WTC11 (cell line): ENCODE measurements around the gene KRTAP12-4. TPM values are rescaled to one million over a fixed set of nuclear protein-coding genes. Genes with fewer than 3 reads are reported as not detected.

Source experiments
- ATAC-seq: fragments of 200-7000 bp; cut with Tn5 transposase; 2 replicates; pipeline ENCODE4 v1.10.0; 2021; ENCODE audit warnings: mild to moderate bottlenecking, moderate library complexity
- CTCF ChIA-PET: fragments of 300-600 bp; sonication (Branson Sonifier 250); formaldehyde crosslinking; loops from one replicate; lab custom pipeline; 2021; ENCODE audit warnings: antibody characterized with exemption; lab: Charles Lee
- POLR2A ChIA-PET: fragments of 350-600 bp; sonication (Branson Sonifier 250); formaldehyde crosslinking; loops from one replicate; lab custom pipeline; 2021; ENCODE audit warnings: antibody characterized with exemption; lab: Charles Lee
- DNase-seq: peaks from one replicate; pipeline ENCODE4 v3.0.0; 2021; ENCODE audit warnings: low spot score
- H3K27ac Mint-ChIP-seq: 2 replicates; pipeline ENCODE4 v1.8.0; 2021; ENCODE audit warnings: mixed read lengths
- H3K27me3 Mint-ChIP-seq: 2 replicates; pipeline ENCODE4 v1.8.0; 2021; ENCODE audit warnings: low read depth, mild to moderate bottlenecking, moderate library complexity, mixed read lengths
- H3K36me3 Mint-ChIP-seq: 2 replicates; pipeline ENCODE4 v1.8.0; 2021; ENCODE audit warnings: mixed read lengths
- H3K4me1 Mint-ChIP-seq: 2 replicates; pipeline ENCODE4 v1.8.0; 2022; ENCODE audit warnings: mixed read lengths
- H3K4me3 Mint-ChIP-seq: 2 replicates; pipeline ENCODE4 v1.8.0; 2021; ENCODE audit warnings: mild to moderate bottlenecking, moderate library complexity, mixed read lengths
- H3K9me3 Mint-ChIP-seq: 2 replicates; pipeline ENCODE4 v1.8.0; 2021; ENCODE audit warnings: mixed read lengths
- ELF4 ChIP-seq: sonication (generic); formaldehyde crosslinking; IDR thresholded peaks from 2 replicates; pipeline ENCODE4 v1.8.1; 2022; ENCODE audit warnings: low read depth, mild to moderate bottlenecking, moderate library complexity, missing genetic modification reagents
- ESRRA ChIP-seq: sonication (generic); formaldehyde crosslinking; IDR thresholded peaks from 2 replicates; pipeline ENCODE4 v1.8.1; 2022; ENCODE audit warnings: mild to moderate bottlenecking, missing genetic modification reagents, borderline replicate concordance
- ETV6 ChIP-seq: sonication (generic); formaldehyde crosslinking; IDR thresholded peaks from 2 replicates; pipeline ENCODE4 v1.8.1; 2022; ENCODE audit warnings: mild to moderate bottlenecking, missing genetic modification reagents
- FOXJ3 ChIP-seq: sonication (generic); formaldehyde crosslinking; IDR thresholded peaks from 2 replicates; pipeline ENCODE4 v1.9.0; 2021; ENCODE audit warnings: missing genetic modification reagents, mild to moderate bottlenecking, borderline replicate concordance
- GABPB1 ChIP-seq: sonication (generic); formaldehyde crosslinking; IDR thresholded peaks from 2 replicates; pipeline ENCODE4 v1.8.1; 2023; ENCODE audit warnings: mild to moderate bottlenecking, missing genetic modification reagents
- IRF2 ChIP-seq: sonication (generic); formaldehyde crosslinking; IDR thresholded peaks from 2 replicates; pipeline ENCODE4 v1.8.0; 2022; ENCODE audit warnings: low read depth, missing genetic modification reagents, borderline replicate concordance
- MYBL2 ChIP-seq: sonication (generic); formaldehyde crosslinking; IDR thresholded peaks from 2 replicates; pipeline ENCODE4 v1.8.1; 2023; ENCODE audit warnings: mild to moderate bottlenecking, moderate library complexity, missing genetic modification reagents
- NFYB ChIP-seq: sonication (generic); formaldehyde crosslinking; conservative IDR thresholded peaks from 2 replicates; pipeline ENCODE4 v1.8.0; 2022; ENCODE audit warnings: low read depth, missing genetic modification reagents
- NR3C1 ChIP-seq: sonication (generic); formaldehyde crosslinking; conservative IDR thresholded peaks from 2 replicates; pipeline ENCODE4 v1.8.1; 2023; ENCODE audit warnings: low read depth, mild to moderate bottlenecking, missing genetic modification reagents
- TEAD1 ChIP-seq: sonication (generic); formaldehyde crosslinking; IDR thresholded peaks from 2 replicates; pipeline ENCODE4 v1.8.0; 2022; ENCODE audit warnings: mild to moderate bottlenecking, missing genetic modification reagents
- TEAD4 ChIP-seq: sonication (generic); formaldehyde crosslinking; IDR thresholded peaks from 2 replicates; pipeline ENCODE4 v1.8.0; 2022; ENCODE audit warnings: mild to moderate bottlenecking, missing genetic modification reagents
- ZNF138 ChIP-seq: sonication (generic); formaldehyde crosslinking; conservative IDR thresholded peaks from 2 replicates; pipeline ENCODE4 v1.8.1; 2022; ENCODE audit warnings: mild to moderate bottlenecking, moderate library complexity, missing genetic modification reagents
- ZNF219 ChIP-seq: sonication (generic); formaldehyde crosslinking; IDR thresholded peaks from 2 replicates; pipeline ENCODE4 v1.8.0; 2023; ENCODE audit warnings: missing genetic modification reagents, mild to moderate bottlenecking, borderline replicate concordance
- total RNA-seq: library from RNA; stranded (reverse); gene quantifications from 3 replicates; pipeline ENCODE4 v1.2.3, GENCODE V29; 2021
- TF ChIP-seq, protein P1 (sequence below): sonication (generic); formaldehyde crosslinking; conservative IDR thresholded peaks from 2 replicates; pipeline ENCODE4 v1.8.1; 2022; ENCODE audit warnings: mild to moderate bottlenecking, missing genetic modification reagents
- TF ChIP-seq, protein P2 (sequence below): sonication (generic); formaldehyde crosslinking; IDR thresholded peaks from 2 replicates; pipeline ENCODE4 v1.8.1; 2023; ENCODE audit warnings: mild to moderate bottlenecking, missing genetic modification reagents
- TF ChIP-seq, protein P3 (sequence below): sonication (generic); formaldehyde crosslinking; IDR thresholded peaks from 2 replicates; pipeline ENCODE4 v1.8.1; 2023; ENCODE audit warnings: mild to moderate bottlenecking, missing genetic modification reagents, moderate library complexity
- TF ChIP-seq, protein P4 (sequence below): sonication (generic); formaldehyde crosslinking; IDR thresholded peaks from 2 replicates; pipeline ENCODE4 v1.8.1; 2022; ENCODE audit warnings: mild to moderate bottlenecking, missing genetic modification reagents, moderate library complexity, borderline replicate concordance
- TF ChIP-seq, protein P5 (sequence below): sonication (generic); formaldehyde crosslinking; IDR thresholded peaks from 2 replicates; pipeline ENCODE4 v1.8.0; 2023; ENCODE audit warnings: missing genetic modification reagents
- TF ChIP-seq, protein P6 (sequence below): sonication (generic); formaldehyde crosslinking; IDR thresholded peaks from 2 replicates; pipeline ENCODE4 v1.8.1; 2023; ENCODE audit warnings: mild to moderate bottlenecking, moderate library complexity, missing genetic modification reagents
- TF ChIP-seq, protein P7 (sequence below): sonication (generic); formaldehyde crosslinking; IDR thresholded peaks from 2 replicates; pipeline ENCODE4 v1.8.1; 2023; ENCODE audit warnings: mild to moderate bottlenecking, missing genetic modification reagents, borderline replicate concordance

KRTAP12-4 gene
- total RNA-seq, 1 experiment from 2014 or later: not detected

DNA sequence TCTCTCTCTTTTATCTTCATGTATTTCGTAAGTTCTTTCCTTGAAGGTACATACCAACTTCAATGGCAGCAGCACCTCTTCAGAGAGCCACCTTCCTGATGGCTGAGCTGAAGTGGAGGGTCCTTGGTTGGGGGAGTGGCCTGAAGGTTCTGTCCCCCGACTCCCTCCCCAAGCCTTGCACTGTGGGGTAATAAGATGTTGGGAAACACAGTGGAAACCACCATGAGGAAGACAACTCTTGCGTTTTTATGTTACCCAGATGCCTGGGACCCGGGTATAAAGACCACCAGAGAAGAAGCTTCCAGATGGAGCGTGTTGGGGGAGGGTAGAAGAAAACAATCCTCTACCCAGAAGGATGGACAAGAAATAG lies 4.1 kb upstream of the KRTAP12-4 start:
- ChIA-PET POLR2A (no interaction called here), CTCF (no interaction called here)
- TF ChIP-seq, protein P1, sequence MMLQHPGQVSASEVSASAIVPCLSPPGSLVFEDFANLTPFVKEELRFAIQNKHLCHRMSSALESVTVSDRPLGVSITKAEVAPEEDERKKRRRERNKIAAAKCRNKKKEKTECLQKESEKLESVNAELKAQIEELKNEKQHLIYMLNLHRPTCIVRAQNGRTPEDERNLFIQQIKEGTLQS (CRISPR knock-in tag): no peak
- TF ChIP-seq FOXJ3 (CRISPR knock-in tag): no peak
- TF ChIP-seq, protein P2, sequence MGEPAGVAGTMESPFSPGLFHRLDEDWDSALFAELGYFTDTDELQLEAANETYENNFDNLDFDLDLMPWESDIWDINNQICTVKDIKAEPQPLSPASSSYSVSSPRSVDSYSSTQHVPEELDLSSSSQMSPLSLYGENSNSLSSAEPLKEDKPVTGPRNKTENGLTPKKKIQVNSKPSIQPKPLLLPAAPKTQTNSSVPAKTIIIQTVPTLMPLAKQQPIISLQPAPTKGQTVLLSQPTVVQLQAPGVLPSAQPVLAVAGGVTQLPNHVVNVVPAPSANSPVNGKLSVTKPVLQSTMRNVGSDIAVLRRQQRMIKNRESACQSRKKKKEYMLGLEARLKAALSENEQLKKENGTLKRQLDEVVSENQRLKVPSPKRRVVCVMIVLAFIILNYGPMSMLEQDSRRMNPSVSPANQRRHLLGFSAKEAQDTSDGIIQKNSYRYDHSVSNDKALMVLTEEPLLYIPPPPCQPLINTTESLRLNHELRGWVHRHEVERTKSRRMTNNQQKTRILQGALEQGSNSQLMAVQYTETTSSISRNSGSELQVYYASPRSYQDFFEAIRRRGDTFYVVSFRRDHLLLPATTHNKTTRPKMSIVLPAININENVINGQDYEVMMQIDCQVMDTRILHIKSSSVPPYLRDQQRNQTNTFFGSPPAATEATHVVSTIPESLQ (CRISPR knock-in tag): no peak
- no peak for TF ChIP-seq GABPB1 (CRISPR knock-in tag)
- TF ChIP-seq ESRRA (CRISPR knock-in tag): no peak
- no peak for TF ChIP-seq NFYB (CRISPR knock-in tag)
- TF ChIP-seq, protein P3, sequence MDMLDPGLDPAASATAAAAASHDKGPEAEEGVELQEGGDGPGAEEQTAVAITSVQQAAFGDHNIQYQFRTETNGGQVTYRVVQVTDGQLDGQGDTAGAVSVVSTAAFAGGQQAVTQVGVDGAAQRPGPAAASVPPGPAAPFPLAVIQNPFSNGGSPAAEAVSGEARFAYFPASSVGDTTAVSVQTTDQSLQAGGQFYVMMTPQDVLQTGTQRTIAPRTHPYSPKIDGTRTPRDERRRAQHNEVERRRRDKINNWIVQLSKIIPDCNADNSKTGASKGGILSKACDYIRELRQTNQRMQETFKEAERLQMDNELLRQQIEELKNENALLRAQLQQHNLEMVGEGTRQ (CRISPR knock-in tag): no peak
- TF ChIP-seq ZNF138: no peak
- no peak for TF ChIP-seq NR3C1 (CRISPR knock-in tag)
- TF ChIP-seq ELF4: no peak
- TF ChIP-seq TEAD4 (CRISPR knock-in tag): no peak
- no peak for TF ChIP-seq IRF2 (CRISPR knock-in tag)
- Mint-ChIP-seq H3K36me3 (peaks cover 20% of the 10 kb centered on the region), H3K9me3 (peaks cover 18% of the 10 kb centered on the region), H3K27me3 (peaks cover 4% of the 10 kb centered on the region; the same call in 1 of the 2 replicates), H3K4me1 (peaks cover 39% of the 10 kb centered on the region), H3K4me3 (no peak overlapping the region), H3K27ac (peak overlapping the region; percentile 69)
- DNase-seq (no peak), ATAC-seq (no peak)

DNA sequence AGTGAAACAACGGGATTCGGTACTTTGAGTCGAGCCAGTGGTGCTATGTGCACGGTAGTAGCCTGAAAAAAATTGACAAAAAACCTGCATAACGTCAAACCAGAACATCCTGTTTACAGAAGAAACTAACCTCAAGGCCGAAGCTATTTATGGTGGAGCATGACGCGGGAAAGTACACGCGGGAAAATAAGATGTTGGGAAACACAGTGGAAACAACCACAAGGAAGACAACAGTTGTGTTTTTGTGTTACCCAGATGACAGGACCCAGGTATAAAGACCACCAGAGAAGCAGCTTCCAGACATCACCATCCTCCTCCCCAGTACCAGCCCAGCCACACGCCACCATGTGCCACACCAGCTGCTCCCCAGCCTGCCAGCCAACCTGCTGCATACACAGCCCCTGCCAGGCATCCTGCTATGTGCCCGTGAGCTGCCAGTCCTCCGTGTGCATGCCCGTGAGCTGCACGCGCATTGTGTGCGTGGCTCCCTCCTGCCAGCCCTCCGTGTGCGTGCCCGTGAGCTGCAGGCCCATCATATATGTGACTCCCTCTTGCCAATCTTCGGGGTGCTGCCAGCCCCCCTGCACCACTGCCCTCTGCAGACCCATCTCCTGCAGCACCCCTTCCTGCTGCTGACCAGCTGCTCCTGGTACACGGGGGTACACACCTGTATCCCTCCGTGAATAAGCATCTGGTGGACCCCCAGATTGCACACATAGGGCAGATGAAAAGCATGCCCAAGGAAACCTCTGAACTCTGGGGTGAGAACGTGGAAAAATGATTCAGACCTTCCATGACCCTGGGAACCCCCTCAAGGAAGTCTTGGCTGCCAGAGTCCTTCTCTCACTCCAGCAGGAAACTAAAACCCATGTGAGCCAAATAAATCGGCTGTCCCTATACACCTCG lies 3.4 kb upstream of the KRTAP12-4 start, which contains the start of gene KRTAP12-3:
Gene KRTAP12-3, plus strand, starts transcription at position 298 of the 906 bp plus-strand sequence. Its CDS starts 48 bp downstream, at position 346.
- peaks cover 39% of the 10 kb centered on the region for H3K4me1 Mint-ChIP-seq
- peaks cover 22% of the 10 kb centered on the region for H3K9me3 Mint-ChIP-seq
- no peak within 1 kb of the TSS for H3K4me3 Mint-ChIP-seq
- peak within 1 kb of the TSS; percentile 69 for H3K27ac Mint-ChIP-seq
- TF ChIP-seq, protein P4, sequence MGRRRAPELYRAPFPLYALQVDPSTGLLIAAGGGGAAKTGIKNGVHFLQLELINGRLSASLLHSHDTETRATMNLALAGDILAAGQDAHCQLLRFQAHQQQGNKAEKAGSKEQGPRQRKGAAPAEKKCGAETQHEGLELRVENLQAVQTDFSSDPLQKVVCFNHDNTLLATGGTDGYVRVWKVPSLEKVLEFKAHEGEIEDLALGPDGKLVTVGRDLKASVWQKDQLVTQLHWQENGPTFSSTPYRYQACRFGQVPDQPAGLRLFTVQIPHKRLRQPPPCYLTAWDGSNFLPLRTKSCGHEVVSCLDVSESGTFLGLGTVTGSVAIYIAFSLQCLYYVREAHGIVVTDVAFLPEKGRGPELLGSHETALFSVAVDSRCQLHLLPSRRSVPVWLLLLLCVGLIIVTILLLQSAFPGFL (CRISPR knock-in tag): no peak
- TF ChIP-seq, protein P5, sequence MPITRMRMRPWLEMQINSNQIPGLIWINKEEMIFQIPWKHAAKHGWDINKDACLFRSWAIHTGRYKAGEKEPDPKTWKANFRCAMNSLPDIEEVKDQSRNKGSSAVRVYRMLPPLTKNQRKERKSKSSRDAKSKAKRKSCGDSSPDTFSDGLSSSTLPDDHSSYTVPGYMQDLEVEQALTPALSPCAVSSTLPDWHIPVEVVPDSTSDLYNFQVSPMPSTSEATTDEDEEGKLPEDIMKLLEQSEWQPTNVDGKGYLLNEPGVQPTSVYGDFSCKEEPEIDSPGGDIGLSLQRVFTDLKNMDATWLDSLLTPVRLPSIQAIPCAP (CRISPR knock-in tag): no peak
- TF ChIP-seq TEAD1 (CRISPR knock-in tag) (no peak), ETV6 (CRISPR knock-in tag) (no peak), ZNF219 (CRISPR knock-in tag) (no peak), NFYB (CRISPR knock-in tag) (no peak), MYBL2 (no peak)
- TF ChIP-seq, protein P6, sequence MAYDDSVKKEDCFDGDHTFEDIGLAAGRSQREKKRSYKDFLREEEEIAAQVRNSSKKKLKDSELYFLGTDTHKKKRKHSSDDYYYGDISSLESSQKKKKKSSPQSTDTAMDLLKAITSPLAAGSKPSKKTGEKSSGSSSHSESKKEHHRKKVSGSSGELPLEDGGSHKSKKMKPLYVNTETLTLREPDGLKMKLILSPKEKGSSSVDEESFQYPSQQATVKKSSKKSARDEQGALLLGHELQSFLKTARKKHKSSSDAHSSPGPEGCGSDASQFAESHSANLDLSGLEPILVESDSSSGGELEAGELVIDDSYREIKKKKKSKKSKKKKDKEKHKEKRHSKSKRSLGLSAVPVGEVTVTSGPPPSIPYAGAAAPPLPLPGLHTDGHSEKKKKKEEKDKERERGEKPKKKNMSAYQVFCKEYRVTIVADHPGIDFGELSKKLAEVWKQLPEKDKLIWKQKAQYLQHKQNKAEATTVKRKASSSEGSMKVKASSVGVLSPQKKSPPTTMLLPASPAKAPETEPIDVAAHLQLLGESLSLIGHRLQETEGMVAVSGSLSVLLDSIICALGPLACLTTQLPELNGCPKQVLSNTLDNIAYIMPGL: no peak
- TF ChIP-seq, protein P7, sequence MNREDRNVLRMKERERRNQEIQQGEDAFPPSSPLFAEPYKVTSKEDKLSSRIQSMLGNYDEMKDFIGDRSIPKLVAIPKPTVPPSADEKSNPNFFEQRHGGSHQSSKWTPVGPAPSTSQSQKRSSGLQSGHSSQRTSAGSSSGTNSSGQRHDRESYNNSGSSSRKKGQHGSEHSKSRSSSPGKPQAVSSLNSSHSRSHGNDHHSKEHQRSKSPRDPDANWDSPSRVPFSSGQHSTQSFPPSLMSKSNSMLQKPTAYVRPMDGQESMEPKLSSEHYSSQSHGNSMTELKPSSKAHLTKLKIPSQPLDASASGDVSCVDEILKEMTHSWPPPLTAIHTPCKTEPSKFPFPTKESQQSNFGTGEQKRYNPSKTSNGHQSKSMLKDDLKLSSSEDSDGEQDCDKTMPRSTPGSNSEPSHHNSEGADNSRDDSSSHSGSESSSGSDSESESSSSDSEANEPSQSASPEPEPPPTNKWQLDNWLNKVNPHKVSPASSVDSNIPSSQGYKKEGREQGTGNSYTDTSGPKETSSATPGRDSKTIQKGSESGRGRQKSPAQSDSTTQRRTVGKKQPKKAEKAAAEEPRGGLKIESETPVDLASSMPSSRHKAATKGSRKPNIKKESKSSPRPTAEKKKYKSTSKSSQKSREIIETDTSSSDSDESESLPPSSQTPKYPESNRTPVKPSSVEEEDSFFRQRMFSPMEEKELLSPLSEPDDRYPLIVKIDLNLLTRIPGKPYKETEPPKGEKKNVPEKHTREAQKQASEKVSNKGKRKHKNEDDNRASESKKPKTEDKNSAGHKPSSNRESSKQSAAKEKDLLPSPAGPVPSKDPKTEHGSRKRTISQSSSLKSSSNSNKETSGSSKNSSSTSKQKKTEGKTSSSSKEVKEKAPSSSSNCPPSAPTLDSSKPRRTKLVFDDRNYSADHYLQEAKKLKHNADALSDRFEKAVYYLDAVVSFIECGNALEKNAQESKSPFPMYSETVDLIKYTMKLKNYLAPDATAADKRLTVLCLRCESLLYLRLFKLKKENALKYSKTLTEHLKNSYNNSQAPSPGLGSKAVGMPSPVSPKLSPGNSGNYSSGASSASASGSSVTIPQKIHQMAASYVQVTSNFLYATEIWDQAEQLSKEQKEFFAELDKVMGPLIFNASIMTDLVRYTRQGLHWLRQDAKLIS (CRISPR knock-in tag): no peak
- H3K27me3 Mint-ChIP-seq: peaks cover 8% of the 10 kb centered on the region
- peaks cover 23% of the 10 kb centered on the region for H3K36me3 Mint-ChIP-seq
- ChIA-PET CTCF (no interaction called here), POLR2A (no interaction called here)
- ATAC-seq: no peak
- DNase-seq: no peak
